Measurements from ENCODE around the gene SLX4IP. TPM values are rescaled to one million over a fixed set of nuclear protein-coding genes. Genes with fewer than 3 reads are reported as not detected.

The SLX4IP gene
- total RNA-seq, 1 donor: 4.0 TPM

DNA sequence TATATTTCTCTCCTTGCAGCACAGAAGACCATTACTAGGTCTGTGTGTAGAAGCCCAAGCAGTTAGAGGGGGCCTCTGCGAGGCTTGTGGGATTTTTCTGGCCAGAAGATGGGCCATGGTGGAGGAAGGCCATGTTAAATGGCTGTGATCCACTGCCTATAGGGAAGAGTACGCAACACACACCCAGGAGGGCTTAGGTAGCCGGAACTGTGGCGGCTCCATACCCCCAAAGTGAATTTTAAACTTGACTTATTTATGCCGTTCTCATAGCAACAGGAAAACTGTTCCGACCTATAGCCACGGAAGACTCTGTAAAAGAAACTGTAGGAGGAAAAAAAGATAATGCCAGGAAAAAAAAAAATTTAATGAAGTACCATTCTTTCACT is 69.5 kb downstream of the SLX4IP start:
- Histone ChIP-seq H3K4me1 (ENCODE audit: insufficient read depth, low read length) (peaks cover 25% of the 10 kb centered on the region), H3K9me3 (ENCODE audit: low read depth, low read length) (no peaks in the 10 kb centered on the region), H4K20me1 (ENCODE audit: insufficient read depth, low read length) (no peaks in the 10 kb centered on the region), H3K36me3 (ENCODE audit: insufficient read depth, low read length) (no peaks in the 10 kb centered on the region), H3K4me3 (ENCODE audit: insufficient read depth, low read length) (no peak overlapping the region), H3K79me2 (ENCODE audit: insufficient read depth, low read length) (peaks cover 8% of the 10 kb centered on the region), H3K27ac (ENCODE audit: low read depth, low read length) (no peak overlapping the region), H3K27me3 (ENCODE audit: insufficient read depth, low read length) (no peaks in the 10 kb centered on the region), H2AFZ (ENCODE audit: low read length) (no peak overlapping the region), H3K4me2 (ENCODE audit: insufficient read depth, low read length) (no peak overlapping the region)
- TF ChIP-seq, protein P1, sequence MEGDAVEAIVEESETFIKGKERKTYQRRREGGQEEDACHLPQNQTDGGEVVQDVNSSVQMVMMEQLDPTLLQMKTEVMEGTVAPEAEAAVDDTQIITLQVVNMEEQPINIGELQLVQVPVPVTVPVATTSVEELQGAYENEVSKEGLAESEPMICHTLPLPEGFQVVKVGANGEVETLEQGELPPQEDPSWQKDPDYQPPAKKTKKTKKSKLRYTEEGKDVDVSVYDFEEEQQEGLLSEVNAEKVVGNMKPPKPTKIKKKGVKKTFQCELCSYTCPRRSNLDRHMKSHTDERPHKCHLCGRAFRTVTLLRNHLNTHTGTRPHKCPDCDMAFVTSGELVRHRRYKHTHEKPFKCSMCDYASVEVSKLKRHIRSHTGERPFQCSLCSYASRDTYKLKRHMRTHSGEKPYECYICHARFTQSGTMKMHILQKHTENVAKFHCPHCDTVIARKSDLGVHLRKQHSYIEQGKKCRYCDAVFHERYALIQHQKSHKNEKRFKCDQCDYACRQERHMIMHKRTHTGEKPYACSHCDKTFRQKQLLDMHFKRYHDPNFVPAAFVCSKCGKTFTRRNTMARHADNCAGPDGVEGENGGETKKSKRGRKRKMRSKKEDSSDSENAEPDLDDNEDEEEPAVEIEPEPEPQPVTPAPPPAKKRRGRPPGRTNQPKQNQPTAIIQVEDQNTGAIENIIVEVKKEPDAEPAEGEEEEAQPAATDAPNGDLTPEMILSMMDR (IDR thresholded peaks at IDR 0.05; ENCODE audit: extremely low read depth, low read depth, low read length): no peak
- no peak for DNase-seq (ENCODE audit: insufficient read length, low spot score, missing footprints)

DNA sequence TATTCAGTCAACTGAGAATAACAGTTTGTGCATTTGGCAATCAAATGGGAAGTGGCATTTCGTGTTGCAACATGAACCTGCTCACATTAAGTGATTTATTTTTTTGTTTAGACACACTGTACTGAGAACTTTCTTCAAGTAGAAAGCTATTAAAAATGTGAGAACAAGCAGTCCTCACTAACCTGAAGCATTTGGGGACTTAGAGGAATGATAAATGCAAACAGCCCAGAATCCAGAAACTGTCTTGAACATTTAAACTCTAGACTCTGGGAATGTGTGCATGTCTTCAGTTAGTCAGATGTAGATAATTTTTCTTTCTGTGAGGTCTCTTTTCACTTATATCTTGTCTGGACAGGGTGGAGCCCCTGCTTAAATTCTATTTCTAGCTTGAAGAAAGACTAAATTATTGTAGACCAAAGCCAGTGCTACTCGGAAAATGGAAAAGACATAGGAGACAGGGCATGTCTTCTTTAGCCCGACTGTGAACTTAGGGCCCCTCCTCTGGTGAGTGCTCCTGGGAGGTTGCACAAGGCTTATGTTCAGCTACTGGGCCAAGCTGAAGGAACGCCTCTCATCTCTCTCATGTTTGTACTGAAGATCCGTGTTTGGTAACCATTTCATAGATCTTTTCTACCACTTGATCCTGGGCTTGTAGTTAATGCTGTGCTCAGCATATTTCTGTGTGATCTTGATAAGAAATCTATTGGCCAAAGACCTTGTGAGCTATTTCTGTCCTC is 70.1 kb downstream of the SLX4IP start:
- Histone ChIP-seq H3K4me1 (ENCODE audit: insufficient read depth, low read length) (peaks cover 25% of the 10 kb centered on the region), H3K27me3 (ENCODE audit: insufficient read depth, low read length) (no peaks in the 10 kb centered on the region), H3K79me2 (ENCODE audit: insufficient read depth, low read length) (peaks cover 8% of the 10 kb centered on the region), H3K4me3 (ENCODE audit: insufficient read depth, low read length) (no peak overlapping the region), H4K20me1 (ENCODE audit: insufficient read depth, low read length) (no peaks in the 10 kb centered on the region), H2AFZ (ENCODE audit: low read length) (peak overlapping the region; percentile 35), H3K4me2 (ENCODE audit: insufficient read depth, low read length) (peak overlapping the region; percentile 37), H3K9me3 (ENCODE audit: low read depth, low read length) (no peaks in the 10 kb centered on the region), H3K36me3 (ENCODE audit: insufficient read depth, low read length) (no peaks in the 10 kb centered on the region), H3K27ac (ENCODE audit: low read depth, low read length) (no peak overlapping the region)
- TF ChIP-seq, protein P1 (IDR thresholded peaks at IDR 0.05; ENCODE audit: extremely low read depth, low read depth, low read length): no peak
- no peak for DNase-seq (ENCODE audit: insufficient read length, low spot score, missing footprints)

DNA sequence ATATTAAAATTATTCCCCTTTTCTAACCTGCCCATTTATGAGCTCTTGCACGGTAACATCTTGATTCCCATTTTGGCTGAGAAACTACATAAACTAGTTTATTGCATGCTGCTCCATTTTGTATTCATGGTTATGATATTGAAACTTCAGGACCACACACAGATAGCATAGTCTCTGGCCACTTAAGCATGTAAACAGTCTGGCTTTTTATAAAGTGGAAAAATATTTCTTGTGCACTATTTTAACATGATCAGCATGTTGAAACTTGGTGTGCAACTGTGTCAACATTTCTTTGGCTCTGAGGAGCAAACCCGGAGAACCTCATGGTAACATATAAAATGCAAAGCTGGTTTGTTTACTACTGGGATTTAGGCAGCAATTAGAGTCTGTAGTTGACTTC is 70.7 kb downstream of the SLX4IP start:
- H2AFZ ChIP-seq (ENCODE audit: low read length): no peak overlapping the region
- H3K36me3 ChIP-seq (ENCODE audit: insufficient read depth, low read length): no peaks in the 10 kb centered on the region
- H3K4me3 ChIP-seq (ENCODE audit: insufficient read depth, low read length): no peak overlapping the region
- H3K79me2 ChIP-seq (ENCODE audit: insufficient read depth, low read length): peaks cover 8% of the 10 kb centered on the region
- TF ChIP-seq, protein P1 (IDR thresholded peaks at IDR 0.05; ENCODE audit: extremely low read depth, low read depth, low read length): no peak
- no peak for DNase-seq (ENCODE audit: insufficient read length, low spot score, missing footprints)
- no peak overlapping the region for H3K4me2 ChIP-seq (ENCODE audit: insufficient read depth, low read length)
- peaks cover 26% of the 10 kb centered on the region for H3K4me1 ChIP-seq (ENCODE audit: insufficient read depth, low read length)
- H3K27ac ChIP-seq (ENCODE audit: low read depth, low read length): no peak overlapping the region
- H3K27me3 ChIP-seq (ENCODE audit: insufficient read depth, low read length): no peaks in the 10 kb centered on the region
- H4K20me1 ChIP-seq (ENCODE audit: insufficient read depth, low read length): no peaks in the 10 kb centered on the region
- no peaks in the 10 kb centered on the region for H3K9me3 ChIP-seq (ENCODE audit: low read depth, low read length)

DNA sequence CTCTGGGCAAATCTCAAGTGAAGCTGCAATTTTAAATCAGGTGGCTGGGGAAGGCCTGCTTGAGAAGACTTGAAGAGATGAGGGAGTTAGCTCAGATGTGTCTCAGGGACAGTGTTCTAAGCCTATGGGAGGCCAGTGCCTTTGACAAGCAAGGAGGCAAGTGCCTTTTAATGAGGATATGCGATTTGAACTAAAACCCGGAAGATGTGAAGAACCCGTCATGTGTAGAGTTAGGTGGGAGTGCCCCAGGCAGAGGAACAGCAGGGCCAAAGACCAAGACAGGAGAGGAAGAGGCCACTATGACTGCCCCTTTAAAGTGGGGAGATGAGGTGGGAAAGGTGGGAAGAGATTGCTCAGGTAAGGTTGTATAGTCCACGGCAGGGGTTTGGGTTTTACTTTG is 71.9 kb downstream of the SLX4IP start:
- H3K4me1 ChIP-seq (ENCODE audit: insufficient read depth, low read length): peaks cover 36% of the 10 kb centered on the region
- H3K36me3 ChIP-seq (ENCODE audit: insufficient read depth, low read length): no peaks in the 10 kb centered on the region
- H3K27ac ChIP-seq (ENCODE audit: low read depth, low read length): no peak overlapping the region
- H3K4me3 ChIP-seq (ENCODE audit: insufficient read depth, low read length): no peak overlapping the region
- TF ChIP-seq, protein P1 (IDR thresholded peaks at IDR 0.05; ENCODE audit: extremely low read depth, low read depth, low read length): no peak
- no peak overlapping the region for H2AFZ ChIP-seq (ENCODE audit: low read length)
- DNase-seq (ENCODE audit: insufficient read length, low spot score, missing footprints): no peak
- no peaks in the 10 kb centered on the region for H3K9me3 ChIP-seq (ENCODE audit: low read depth, low read length)
- H3K27me3 ChIP-seq (ENCODE audit: insufficient read depth, low read length): no peaks in the 10 kb centered on the region
- no peak overlapping the region for H3K4me2 ChIP-seq (ENCODE audit: insufficient read depth, low read length)
- no peaks in the 10 kb centered on the region for H4K20me1 ChIP-seq (ENCODE audit: insufficient read depth, low read length)
- peaks cover 8% of the 10 kb centered on the region for H3K79me2 ChIP-seq (ENCODE audit: insufficient read depth, low read length)
